K562 (cell line): ENCODE measurements around the gene PALM3. TPM values are rescaled to one million over a fixed set of nuclear protein-coding genes. Genes with fewer than 3 reads are reported as not detected.

ENCODE experiments used
- CC2D1A ChIP-seq: fragments of 450-650 bp; IDR thresholded peaks from 2 replicates; pipeline ENCODE4 v1.6.1; 2017; ENCODE audit warnings: mild to moderate bottlenecking
- CSDE1 ChIP-seq, 2 experiments: fragments of 450-650 bp; IDR thresholded peaks; 2 replicates each; pipeline ENCODE4 v1.6.1; 2016; ENCODE audit warnings: mild to moderate bottlenecking in 1 of 2
- DLX4 ChIP-seq: fragments of 250-450 bp; sonication (Bioruptor Pico); IDR thresholded peaks from 2 replicates; pipeline ENCODE4 v1.6.1; 2021; ENCODE audit warnings: mild to moderate bottlenecking
- ETS2 ChIP-seq: IDR thresholded peaks from 2 replicates; pipeline ENCODE4 v1.6.1; 2016; ENCODE audit warnings: borderline replicate concordance, missing genetic modification characterization, mild to moderate bottlenecking, moderate library complexity, missing compliant biosample characterization; ENCODE audit not compliant: poor library complexity, severe bottlenecking
- HDAC8 ChIP-seq: fragments of 450-650 bp; IDR thresholded peaks from 2 replicates; pipeline ENCODE4 v1.6.1; 2016; ENCODE audit warnings: mild to moderate bottlenecking, missing genetic modification characterization, moderate library complexity, missing compliant biosample characterization
- HMBOX1 ChIP-seq: sonication (generic); IDR thresholded peaks from 2 replicates; pipeline ENCODE4 v1.6.1; 2016
- KAT8 ChIP-seq: fragments of 450-650 bp; IDR thresholded peaks from 2 replicates; pipeline ENCODE4 v1.6.1; 2016; ENCODE audit warnings: low read depth, mild to moderate bottlenecking
- MYNN ChIP-seq, 2 experiments: sonication (generic); formaldehyde crosslinking in 1 of 2; IDR thresholded peaks; 2 replicates each; pipeline versions ENCODE4 v1.5.0 to v1.6.1; 2016 to 2020; ENCODE audit warnings: antibody characterized with exemption in 1 of 2, missing genetic modification reagents in 1 of 2
- NBN ChIP-seq: fragments of 450-650 bp; IDR thresholded peaks from 2 replicates; pipeline ENCODE4 v1.6.1; 2016; ENCODE audit warnings: low read depth, mild to moderate bottlenecking
- NELFE ChIP-seq: IDR thresholded peaks from 2 replicates; pipeline ENCODE4 v1.6.1; 2011; ENCODE audit warnings: mild to moderate bottlenecking; ENCODE audit not compliant: insufficient read depth, insufficient read length
- POLR2G ChIP-seq: fragments of 200-400 bp; formaldehyde crosslinking; IDR thresholded peaks from 2 replicates; pipeline ENCODE4 v1.6.1; 2017; ENCODE audit warnings: low read depth, mild to moderate bottlenecking, antibody characterized with exemption, low read length, moderate library complexity
- RBM25 ChIP-seq: fragments of 200-400 bp; formaldehyde crosslinking; IDR thresholded peaks from 2 replicates; pipeline ENCODE4 v1.6.1; 2018; ENCODE audit warnings: low read length, low read depth, moderate library complexity; ENCODE audit not compliant: severe bottlenecking
- SIN3B ChIP-seq: fragments of 450-650 bp; IDR thresholded peaks from 2 replicates; pipeline ENCODE4 v1.6.1; 2017; ENCODE audit warnings: low read depth, mild to moderate bottlenecking, moderate library complexity
- SLC30A9 ChIP-seq: fragments of 250-450 bp; sonication (Bioruptor Pico); IDR thresholded peaks from 2 replicates; pipeline ENCODE4 v1.8.0; 2022; ENCODE audit warnings: mild to moderate bottlenecking, moderate library complexity
- SRSF9 ChIP-seq: fragments of 200-400 bp; formaldehyde crosslinking; IDR thresholded peaks from 2 replicates; pipeline ENCODE4 v1.6.1; 2017; ENCODE audit warnings: low read depth, low read length, borderline replicate concordance
- TAF7 ChIP-seq: fragments of 450-650 bp; IDR thresholded peaks from 2 replicates; pipeline ENCODE4 v1.6.1; 2016; ENCODE audit warnings: missing genetic modification characterization, missing compliant biosample characterization
- TSC22D4 ChIP-seq: fragments of 450-650 bp; IDR thresholded peaks from 2 replicates; pipeline ENCODE4 v1.6.1; 2016; ENCODE audit warnings: missing genetic modification characterization, missing biosample characterization, control low read depth
- UBTF ChIP-seq, 2 experiments: IDR thresholded peaks; 2 replicates each; pipeline ENCODE4 v1.6.1; 2012; ENCODE audit warnings: improper control_type of control experiment in 2 of 2, low read depth in 2 of 2, low read length in 2 of 2, borderline replicate concordance in 1 of 2
- ZNF133 ChIP-seq: fragments of 250-450 bp; sonication (Bioruptor Pico); IDR thresholded peaks from 2 replicates; pipeline ENCODE4 v1.4.0; 2020; ENCODE audit warnings: mild to moderate bottlenecking
- ZNF280A ChIP-seq: fragments of 450-650 bp; IDR thresholded peaks from 2 replicates; pipeline ENCODE4 v1.6.1; 2018; ENCODE audit warnings: mild to moderate bottlenecking, low read depth; ENCODE audit not compliant: partially characterized antibody
- ZNF408 ChIP-seq: fragments of 250-450 bp; sonication (Bioruptor Pico); IDR thresholded peaks from 2 replicates; pipeline ENCODE4 v1.4.0; 2020; ENCODE audit warnings: low read depth, mild to moderate bottlenecking, moderate library complexity
- ZNF778 ChIP-seq: fragments of 450-650 bp; formaldehyde crosslinking; IDR thresholded peaks from 2 replicates; pipeline ENCODE4 v1.4.0; 2020; ENCODE audit warnings: mild to moderate bottlenecking, moderate library complexity
- polyA plus RNA-seq, 8 experiments: library from polyadenylated mRNA; depleted of rRNA in 4 of 8; stranded (reverse) in 5 of 8; unstranded in 3 of 8; fragments of >200 nt; fragmentation: Nextera tagmentation in 2 of 8; fragmentation: Illumina TruSeq in 1 of 8; extraction: Ambion mirVana in 2 of 8; extraction: Trizol in 1 of 8; gene quantifications; 2 replicates each; pipeline versions ENCODE4 v1.2.1 to v1.2.3, GENCODE V29; 2011 to 2014; ENCODE audit warnings: inconsistent platforms in 1 of 8, missing spikeins in 1 of 8
- total RNA-seq, 7 experiments: library from RNA; depleted of rRNA in 6 of 7; stranded (reverse); fragments of >200 nt in 6 of 7; fragmentation: Illumina TruSeq in 2 of 7; extraction: Trizol in 2 of 7; gene quantifications; 2 replicates each; pipeline versions ENCODE4 v1.2.1 to v1.2.3, GENCODE V29; 2011 to 2021; ENCODE audit warnings: low replicate concordance in 1 of 7

The PALM3 gene
- total and polyA plus RNA-seq, 9 of the 15 experiments (the other 6 are each of a cell fraction or from before 2014, with no cell fraction given) = 0.07 to 9.3 (median 3.3) TPM

GRCh38 chr19:14006766-14007562 lies 54.9 kb downstream of the PALM3 start (continued):
- no peak for TF ChIP-seq ZNF280A
- TF ChIP-seq SLC30A9 (CRISPR knock-in tag) = no peak
- TF ChIP-seq POLR2G = peak; percentile 86
- TF ChIP-seq SIN3B = no peak
- TF ChIP-seq UBTF (IDR thresholded peaks at IDR 0.05; ENCODE audit: borderline replicate concordance in 1 of 2, low read depth in 2 of 2, low read length in 2 of 2) = peak; percentile 97 to 99; a peak in 3 of 4 replicates
- no peak for TF ChIP-seq SRSF9
- 0 out of 2 replicates have a peak, but pooled peaks have one; percentile 21 for TF ChIP-seq HMBOX1
- TF ChIP-seq NBN = peak; percentile 100
- TF ChIP-seq RBM25 = no peak
- no peak for TF ChIP-seq TAF7
- TF ChIP-seq TSC22D4 (tag) = no peak
- TF ChIP-seq HDAC8 = no peak; the same call in none of the 2 replicates
- TF ChIP-seq ETS2 = no peak
- peak; percentile 86; the same call in 1 of the 2 replicates for TF ChIP-seq CC2D1A
- TF ChIP-seq ZNF408 = no peak
- TF ChIP-seq NELFE = no peak
- TF ChIP-seq CSDE1 (IDR thresholded peaks at IDR 0.05) = peak in 1 of 2 experiments; percentile 68; a peak in 2 of 4 replicates
- TF ChIP-seq DLX4 (CRISPR knock-in tag) = no peak
- no peak for TF ChIP-seq MYNN (IDR thresholded peaks at IDR 0.05)
- TF ChIP-seq MYNN (CRISPR knock-in tag; IDR thresholded peaks at IDR 0.05) = no peak
- no peak for TF ChIP-seq ZNF133 (CRISPR knock-in tag)
- TF ChIP-seq KAT8 = no peak
- no peak for TF ChIP-seq ZNF778 (CRISPR knock-in tag)
